Fibroblast of lung (primary cell): ENCODE results near the gene PPL. TPM values are rescaled to one million over a fixed set of nuclear protein-coding genes. Genes with fewer than 3 reads are reported as not detected.

Source experiments
- DNase-seq, 2 donors: peaks; one replicate each; pipeline versions ENCODE4 v3.0.0 to v3.0.0-alpha.2; 2010; ENCODE audit warnings: low read depth in 2 of 2
- H2AFZ ChIP-seq: 2 replicates; pipeline ENCODE4 v1.5.1; 2012; ENCODE audit warnings: low read length, control low read depth, inconsistent platforms
- H3K27ac ChIP-seq: 2 replicates; pipeline ENCODE4 v1.5.1; 2011; ENCODE audit warnings: low read length, control low read depth; ENCODE audit not compliant: insufficient read depth
- H3K27me3 ChIP-seq: 2 replicates; pipeline ENCODE4 v1.5.1; 2011; ENCODE audit warnings: mild to moderate bottlenecking, low read length; ENCODE audit not compliant: control insufficient read depth, insufficient read depth
- H3K36me3 ChIP-seq: 2 replicates; pipeline ENCODE4 v1.5.1; 2011; ENCODE audit warnings: low read length; ENCODE audit not compliant: control insufficient read depth, insufficient read depth
- H3K4me1 ChIP-seq: 2 replicates; pipeline ENCODE4 v1.5.1; 2011; ENCODE audit warnings: low read length; ENCODE audit not compliant: control insufficient read depth, insufficient read depth; ENCODE audit errors: extremely low read depth
- H3K4me2 ChIP-seq: 2 replicates; pipeline ENCODE4 v1.5.1; 2011; ENCODE audit warnings: low read length, control low read depth; ENCODE audit not compliant: insufficient read depth; ENCODE audit errors: extremely low read depth
- H3K4me3 ChIP-seq, 4 experiments: fragments of 200-600 bp in 1 of 4; sonication (generic) in 1 of 4; replicated peaks in 1 of 4; 2 replicates each; pipeline ENCODE4 v1.5.1; 2011 to 2016; ENCODE audit warnings: low read length in 4 of 4, low read depth in 3 of 4, mild to moderate bottlenecking in 3 of 4, control low read depth in 2 of 4, inconsistent platforms in 1 of 4, mixed read lengths in 1 of 4; ENCODE audit not compliant: insufficient read depth in 1 of 4; ENCODE audit errors: control extremely low read depth in 1 of 4
- H3K79me2 ChIP-seq: 2 replicates; pipeline ENCODE4 v1.5.1; 2012; ENCODE audit warnings: mild to moderate bottlenecking, low read length, inconsistent platforms; ENCODE audit not compliant: control insufficient read depth, insufficient read depth
- H3K9ac ChIP-seq: 2 replicates; pipeline ENCODE4 v1.5.1; 2011; ENCODE audit warnings: mild to moderate bottlenecking, low read length, control low read depth; ENCODE audit not compliant: insufficient read depth
- H3K9me3 ChIP-seq: 2 replicates; pipeline ENCODE4 v1.5.1; 2012; ENCODE audit warnings: low read depth, low read length; ENCODE audit not compliant: control insufficient read depth, insufficient read depth
- H4K20me1 ChIP-seq: 2 replicates; pipeline ENCODE4 v1.5.1; 2011; ENCODE audit warnings: low read length; ENCODE audit not compliant: control insufficient read depth, insufficient read depth; ENCODE audit errors: extremely low read depth
- EZH2 ChIP-seq: IDR thresholded peaks from 2 replicates; pipeline ENCODE4 v1.5.1; 2012; ENCODE audit warnings: low read length, control low read depth, mild to moderate bottlenecking; ENCODE audit errors: missing control alignments
- polyA plus RNA-seq, 2 donors: library from polyadenylated mRNA; depleted of rRNA in 1 of 2; stranded (reverse) in 1 of 2; unstranded in 1 of 2; fragments of >200 nt; gene quantifications; 2 replicates each; pipeline ENCODE4 v1.2.1, GENCODE V29; 2011 to 2012; ENCODE audit warnings: missing spikeins in 1 of 2
- total RNA-seq: library from RNA; depleted of rRNA; stranded (reverse); fragments of >200 nt; gene quantifications from 2 replicates; pipeline ENCODE4 v1.2.1, GENCODE V29; 2014
- TF ChIP-seq, protein P1 (sequence below), 2 donors: IDR thresholded peaks in 1 of 2; conservative IDR thresholded peaks in 1 of 2; 1 replicate in 1 of 2; 2 replicates in 1 of 2; pipeline ENCODE4 v1.5.1; 2011 to 2012; ENCODE audit warnings: low read length in 2 of 2, control low read depth in 1 of 2, inconsistent platforms in 1 of 2, low read depth in 1 of 2, mild to moderate bottlenecking in 1 of 2

The PPL gene
- total and polyA plus RNA-seq, 2 donors (not counting 1 experiment from before 2014, with no cell fraction given): 5.0 to 50.5 TPM

DNA sequence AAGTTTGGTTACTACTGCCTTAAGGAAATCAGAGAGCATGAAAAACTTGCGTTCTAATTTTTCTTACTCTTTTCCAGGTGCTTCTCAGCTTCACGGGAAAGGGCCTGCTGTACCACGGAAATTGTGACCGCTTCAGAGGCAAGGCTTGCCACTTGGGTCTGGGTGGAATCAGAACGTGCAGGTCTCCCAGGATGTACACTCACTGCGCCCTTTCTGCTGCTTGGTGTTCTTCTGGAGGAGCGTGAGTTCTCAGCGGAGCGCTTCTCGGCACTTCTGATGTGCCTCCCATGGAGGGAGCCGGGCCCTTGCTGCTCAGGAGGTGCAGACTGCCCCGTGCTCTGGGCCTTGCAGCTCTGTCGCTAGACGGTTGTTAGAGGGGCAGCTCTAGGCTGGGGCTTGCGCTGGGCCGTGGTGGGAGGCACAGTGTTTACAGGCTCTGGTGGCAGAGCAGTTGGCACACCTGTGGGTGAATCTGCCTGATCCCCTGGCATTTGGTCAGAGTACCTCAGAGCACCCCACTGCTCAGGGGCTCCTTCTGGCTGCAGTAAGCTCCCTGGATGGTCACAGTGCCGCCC lies 56.9 kb downstream of the PPL start:
- Histone ChIP-seq H3K79me2 (no peaks in the 10 kb centered on the region), H4K20me1 (no peaks in the 10 kb centered on the region), H3K27ac (no peak overlapping the region), H3K4me1 (peaks cover 4% of the 10 kb centered on the region), H3K4me3 (no peak overlapping the region), H3K9ac (no peak overlapping the region), H2AFZ (no peak overlapping the region), H3K9me3 (no peaks in the 10 kb centered on the region), H3K36me3 (peaks cover 48% of the 10 kb centered on the region), H3K27me3 (no peaks in the 10 kb centered on the region), H3K4me2 (no peak overlapping the region)
- no peak for DNase-seq
- TF ChIP-seq, protein P1, sequence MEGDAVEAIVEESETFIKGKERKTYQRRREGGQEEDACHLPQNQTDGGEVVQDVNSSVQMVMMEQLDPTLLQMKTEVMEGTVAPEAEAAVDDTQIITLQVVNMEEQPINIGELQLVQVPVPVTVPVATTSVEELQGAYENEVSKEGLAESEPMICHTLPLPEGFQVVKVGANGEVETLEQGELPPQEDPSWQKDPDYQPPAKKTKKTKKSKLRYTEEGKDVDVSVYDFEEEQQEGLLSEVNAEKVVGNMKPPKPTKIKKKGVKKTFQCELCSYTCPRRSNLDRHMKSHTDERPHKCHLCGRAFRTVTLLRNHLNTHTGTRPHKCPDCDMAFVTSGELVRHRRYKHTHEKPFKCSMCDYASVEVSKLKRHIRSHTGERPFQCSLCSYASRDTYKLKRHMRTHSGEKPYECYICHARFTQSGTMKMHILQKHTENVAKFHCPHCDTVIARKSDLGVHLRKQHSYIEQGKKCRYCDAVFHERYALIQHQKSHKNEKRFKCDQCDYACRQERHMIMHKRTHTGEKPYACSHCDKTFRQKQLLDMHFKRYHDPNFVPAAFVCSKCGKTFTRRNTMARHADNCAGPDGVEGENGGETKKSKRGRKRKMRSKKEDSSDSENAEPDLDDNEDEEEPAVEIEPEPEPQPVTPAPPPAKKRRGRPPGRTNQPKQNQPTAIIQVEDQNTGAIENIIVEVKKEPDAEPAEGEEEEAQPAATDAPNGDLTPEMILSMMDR (conservative IDR thresholded peaks at IDR 0.05 in 1 of 2, IDR thresholded peaks at IDR 0.05 in 1 of 2; ENCODE audit: low read depth in 1 of 2, low read length in 2 of 2): no peak
- TF ChIP-seq EZH2: no peak

DNA sequence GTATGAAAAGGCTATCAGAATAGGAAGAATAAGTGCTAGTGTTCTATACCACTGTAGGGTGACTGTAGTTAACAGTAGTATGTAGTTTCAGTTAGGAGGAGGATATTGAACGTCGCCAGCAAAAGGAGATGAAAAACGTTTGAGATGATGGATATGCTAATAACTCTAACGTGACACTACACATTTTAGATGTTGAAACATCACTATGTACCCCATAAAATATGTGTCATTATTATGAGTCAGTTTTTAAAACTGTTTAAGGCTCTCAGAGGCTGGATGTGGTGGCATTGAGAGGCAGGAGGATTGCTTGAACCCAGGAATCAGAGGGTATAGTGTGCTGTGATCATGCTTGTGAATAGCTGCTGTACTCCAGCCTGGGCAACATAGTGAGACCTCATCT lies 57.9 kb downstream of the PPL start:
- no peak overlapping the region for H3K4me3 ChIP-seq
- no peak overlapping the region for H3K9ac ChIP-seq
- DNase-seq: no peak
- no peak overlapping the region for H3K27ac ChIP-seq
- H4K20me1 ChIP-seq: no peaks in the 10 kb centered on the region
- H3K9me3 ChIP-seq: no peaks in the 10 kb centered on the region
- H3K27me3 ChIP-seq: no peaks in the 10 kb centered on the region
- no peak for TF ChIP-seq EZH2
- TF ChIP-seq, protein P1 (conservative IDR thresholded peaks at IDR 0.05 in 1 of 2, IDR thresholded peaks at IDR 0.05 in 1 of 2; ENCODE audit: low read depth in 1 of 2, low read length in 2 of 2): no peak
- peaks cover 38% of the 10 kb centered on the region for H3K36me3 ChIP-seq
- H3K4me1 ChIP-seq: peaks cover 4% of the 10 kb centered on the region
- no peak overlapping the region for H2AFZ ChIP-seq
- no peaks in the 10 kb centered on the region for H3K79me2 ChIP-seq
- H3K4me2 ChIP-seq: no peak overlapping the region

DNA sequence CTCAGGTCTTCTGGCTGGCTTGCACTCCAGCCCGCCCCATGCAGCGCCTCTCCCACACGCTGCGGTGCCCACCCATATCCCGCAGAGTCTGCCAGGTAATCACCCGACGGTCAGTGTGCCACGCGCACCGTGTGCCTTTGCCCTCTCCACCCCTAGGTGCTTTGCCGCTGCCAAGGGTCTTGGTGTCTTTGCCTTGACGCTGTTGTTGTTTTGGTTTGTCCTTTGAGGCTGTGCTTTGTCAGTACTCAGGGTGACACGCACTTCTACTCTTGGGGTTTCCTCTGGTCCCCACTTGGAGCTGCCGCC lies 59.6 kb downstream of the PPL start:
- Histone ChIP-seq H3K79me2 (no peaks in the 10 kb centered on the region), H3K4me2 (no peak overlapping the region), H2AFZ (no peak overlapping the region), H3K9me3 (no peaks in the 10 kb centered on the region), H3K9ac (no peak overlapping the region), H4K20me1 (no peaks in the 10 kb centered on the region), H3K4me1 (peaks cover 2% of the 10 kb centered on the region), H3K36me3 (peaks cover 32% of the 10 kb centered on the region), H3K4me3 (no peak overlapping the region), H3K27ac (no peak overlapping the region), H3K27me3 (no peaks in the 10 kb centered on the region)
- no peak for TF ChIP-seq EZH2
- TF ChIP-seq, protein P1 (conservative IDR thresholded peaks at IDR 0.05 in 1 of 2, IDR thresholded peaks at IDR 0.05 in 1 of 2; ENCODE audit: low read depth in 1 of 2, low read length in 2 of 2): no peak
- no peak for DNase-seq
